Measurements from ENCODE around the gene SPATC1L.

SPATC1L gene

GRCh38 chr21:46156378-46156645 is 27.9 kb downstream of the SPATC1L start:
- no peaks in the 10 kb centered on the region for H3K9me3 ChIP-seq (ENCODE audit: control insufficient read depth, low read length)
- H3K4me2 ChIP-seq (ENCODE audit: low read length): no peak overlapping the region
- no peaks in the 10 kb centered on the region for H3K36me3 ChIP-seq (ENCODE audit: control insufficient read depth, insufficient read depth, low read length)
- no peak overlapping the region for H3K4me3 ChIP-seq (ENCODE audit: low read depth, low read length)
- no peak for TF ChIP-seq CTCF (IDR thresholded peaks at IDR 0.05)
- no peak overlapping the region for H3K27ac ChIP-seq
- no peak overlapping the region for H3K9ac ChIP-seq
- no peaks in the 10 kb centered on the region for H3K79me2 ChIP-seq
- no peak overlapping the region for H2AFZ ChIP-seq
- no peaks in the 10 kb centered on the region for H3K4me1 ChIP-seq
- H3K27me3 ChIP-seq (ENCODE audit: control insufficient read depth, insufficient read depth, low read length): no peaks in the 10 kb centered on the region

DNA sequence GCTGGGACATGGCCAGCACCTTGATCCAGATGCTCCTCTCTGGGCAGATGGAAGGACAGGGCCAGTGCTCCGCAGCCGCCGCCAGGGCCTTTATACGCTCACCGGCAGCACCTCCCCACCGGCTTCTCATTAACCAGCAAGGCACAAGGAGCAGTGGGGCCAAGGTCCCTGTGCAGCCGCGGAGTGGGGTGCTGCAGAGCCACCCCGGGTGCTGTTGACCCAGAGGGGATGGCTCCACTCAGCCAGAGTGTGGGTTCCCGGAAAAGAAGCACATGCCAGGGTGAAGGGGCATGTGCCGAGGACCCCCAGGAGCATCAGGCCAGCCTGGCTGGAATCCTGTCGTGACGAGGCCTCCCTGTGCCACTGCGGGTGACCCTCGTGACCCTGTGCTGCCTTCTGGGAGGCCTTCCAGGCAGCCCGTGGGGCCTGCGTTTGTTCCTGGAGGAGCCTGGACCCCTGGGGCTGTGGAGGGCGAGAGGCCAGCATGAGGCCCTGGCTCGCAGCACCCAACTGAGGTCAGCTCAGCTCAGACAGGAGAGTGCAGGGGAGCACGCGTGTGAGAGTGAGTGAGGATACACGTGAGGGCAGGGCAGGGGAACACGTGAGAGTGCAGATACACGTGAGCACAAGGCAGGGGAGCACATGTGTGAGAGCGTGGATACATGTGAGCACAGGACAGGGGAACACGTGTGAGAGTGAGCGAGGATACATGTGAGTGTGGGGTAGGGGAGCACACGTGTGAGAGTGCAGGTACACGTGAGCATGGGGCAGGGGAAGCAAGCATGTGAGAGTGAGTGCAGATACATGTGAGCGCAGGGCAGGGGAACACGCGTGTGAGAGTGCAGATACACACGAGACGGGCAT is 28.5 kb downstream of the SPATC1L start, which contains the start of gene FTCD:
TSS of gene FTCD (minus strand) at position 66 of the 864 bp plus-strand sequence. CDS start at position 10, 56 bp downstream.
- no peaks in the 10 kb centered on the region for H3K36me3 ChIP-seq (ENCODE audit: control insufficient read depth, insufficient read depth, low read length)
- no peak within 1 kb of the TSS for H3K9ac ChIP-seq
- H2AFZ ChIP-seq: no peak within 1 kb of the TSS
- no peaks in the 10 kb centered on the region for H3K9me3 ChIP-seq (ENCODE audit: control insufficient read depth, low read length)
- H3K4me1 ChIP-seq: no peaks in the 10 kb centered on the region
- no peak within 1 kb of the TSS for H3K27ac ChIP-seq
- H3K79me2 ChIP-seq: no peaks in the 10 kb centered on the region
- H3K27me3 ChIP-seq (ENCODE audit: control insufficient read depth, insufficient read depth, low read length): no peaks in the 10 kb centered on the region
- H3K4me3 ChIP-seq (ENCODE audit: low read depth, low read length): no peak within 1 kb of the TSS
- TF ChIP-seq CTCF (IDR thresholded peaks at IDR 0.05): no peak
- H3K4me2 ChIP-seq (ENCODE audit: low read length): no peak within 1 kb of the TSS

DNA sequence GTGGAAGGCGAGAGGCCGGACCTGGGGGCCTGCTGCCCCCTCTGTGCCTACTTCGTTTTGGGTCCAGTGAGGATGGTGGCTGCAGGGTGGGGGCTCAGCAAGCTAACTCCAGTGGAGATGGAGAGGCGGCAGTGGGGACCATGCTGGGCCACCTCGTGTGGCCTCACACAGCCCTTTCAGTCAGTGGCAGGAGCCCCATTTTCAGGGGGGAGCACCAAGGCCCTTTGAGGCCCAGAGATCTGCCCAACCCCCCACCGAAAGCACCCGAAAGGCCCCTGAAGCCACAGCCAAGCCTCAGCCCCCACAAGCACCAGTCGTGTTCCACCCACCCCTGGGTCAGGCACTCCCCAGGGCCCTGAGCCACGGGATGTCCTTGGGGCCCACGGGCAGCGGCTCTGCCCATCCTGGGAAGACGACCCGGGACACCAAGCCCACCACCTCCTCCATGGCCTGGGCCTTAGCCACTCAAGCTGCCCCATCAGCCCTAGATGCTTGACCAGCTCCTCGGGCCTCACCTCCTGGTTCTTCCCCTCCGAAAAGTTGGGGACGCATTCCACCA is 29.2 kb downstream of the SPATC1L start:
- no peak overlapping the region for H3K4me3 ChIP-seq (ENCODE audit: low read depth, low read length)
- no peaks in the 10 kb centered on the region for H3K36me3 ChIP-seq (ENCODE audit: control insufficient read depth, insufficient read depth, low read length)
- no peaks in the 10 kb centered on the region for H3K4me1 ChIP-seq
- no peak overlapping the region for H3K4me2 ChIP-seq (ENCODE audit: low read length)
- no peaks in the 10 kb centered on the region for H3K9me3 ChIP-seq (ENCODE audit: control insufficient read depth, low read length)
- H3K9ac ChIP-seq: no peak overlapping the region
- no peaks in the 10 kb centered on the region for H3K27me3 ChIP-seq (ENCODE audit: control insufficient read depth, insufficient read depth, low read length)
- no peaks in the 10 kb centered on the region for H3K79me2 ChIP-seq
- H3K27ac ChIP-seq: no peak overlapping the region
- no peak for TF ChIP-seq CTCF (IDR thresholded peaks at IDR 0.05)
- no peak overlapping the region for H2AFZ ChIP-seq

DNA sequence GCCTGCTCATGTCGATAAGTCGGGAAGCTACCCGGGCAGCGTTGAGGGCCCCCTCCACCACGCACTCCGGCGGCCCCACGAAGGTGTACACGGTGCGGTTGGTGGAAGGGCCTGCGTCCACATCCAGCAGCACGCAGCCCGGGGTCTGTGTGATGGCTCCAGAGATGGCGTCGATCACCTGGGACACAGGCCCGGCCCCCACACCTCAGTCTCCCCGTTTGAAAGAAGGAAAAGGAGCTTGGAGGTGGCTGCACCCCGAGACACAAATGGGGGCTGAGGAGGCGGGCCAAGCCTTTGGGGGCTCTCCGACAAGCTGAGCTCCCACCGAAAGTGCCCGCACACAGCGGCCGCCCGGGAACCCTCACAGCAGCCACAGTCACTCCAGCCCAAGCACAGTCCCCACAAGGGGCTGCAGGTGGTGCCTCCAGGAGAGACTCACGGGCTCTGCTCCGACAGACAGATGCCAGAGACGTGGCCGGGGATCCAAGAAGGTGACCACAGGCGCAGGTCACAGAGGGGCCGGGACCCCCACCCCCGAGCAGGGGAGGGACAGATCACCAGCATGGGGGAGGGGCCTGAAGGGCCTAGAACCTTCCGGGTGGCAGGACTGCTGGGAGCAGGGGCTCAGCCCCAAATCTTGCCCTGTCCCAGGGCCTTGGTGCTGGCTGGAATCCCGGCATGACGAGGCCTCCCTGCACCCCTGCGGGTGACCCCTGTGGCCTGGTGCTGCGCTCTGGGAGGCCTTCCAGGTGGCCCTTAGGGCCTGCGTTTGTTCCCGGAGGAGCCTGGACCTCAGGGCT is 29.9 kb downstream of the SPATC1L start:
- H3K36me3 ChIP-seq (ENCODE audit: control insufficient read depth, insufficient read depth, low read length): no peaks in the 10 kb centered on the region

More for the DNA sequence above, 29.9 kb downstream of the SPATC1L start:
- Histone ChIP-seq H3K4me3 (ENCODE audit: low read depth, low read length) (no peak overlapping the region), H3K9ac (no peak overlapping the region), H2AFZ (no peak overlapping the region), H3K79me2 (no peaks in the 10 kb centered on the region), H3K9me3 (ENCODE audit: control insufficient read depth, low read length) (no peaks in the 10 kb centered on the region), H3K4me1 (no peaks in the 10 kb centered on the region), H3K27me3 (ENCODE audit: control insufficient read depth, insufficient read depth, low read length) (no peaks in the 10 kb centered on the region), H3K27ac (no peak overlapping the region), H3K4me2 (ENCODE audit: low read length) (no peak overlapping the region)
- no peak for TF ChIP-seq CTCF (IDR thresholded peaks at IDR 0.05)
